ENCODE measurements around the gene AARS2.

GRCh38 chr6:44251576-44252524 is 61.3 kb downstream of the AARS2 start:
- TF ChIP-seq CTCF (IDR thresholded peaks at IDR 0.05; ENCODE audit: poor library complexity): no peak
- TF ChIP-seq EZH2 (IDR thresholded peaks at IDR 0.05; ENCODE audit: borderline replicate concordance): no peak

Measured in hepatocyte (in vitro differentiated cells).